Activated CD4-positive, alpha-beta memory T cell treated with anti-CD3 and anti-CD28 coated beads for 36 hours (primary cell): ENCODE measurements around the gene SCT. TPM values are rescaled to one million over a fixed set of nuclear protein-coding genes. Genes with fewer than 3 reads are reported as not detected.

Source experiments
- CTCF ChIA-PET: fragments of 350-600 bp; sonication (Branson Sonifier 250); formaldehyde crosslinking; loops from one replicate; lab custom pipeline; 2021; ENCODE audit warnings: antibody characterized with exemption, inconsistent platforms; lab: Charles Lee
- POLR2A ChIA-PET: fragments of 350-600 bp; sonication (Branson Sonifier 250); formaldehyde crosslinking; loops from one replicate; lab custom pipeline; 2021; ENCODE audit warnings: antibody characterized with exemption; lab: Charles Lee
- DNase-seq: peaks from one replicate; pipeline ENCODE4 v3.0.0-alpha.2; 2020
- H3K27ac Mint-ChIP-seq: one replicate; pipeline ENCODE4 v1.8.0; 2021; ENCODE audit warnings: mixed read lengths
- H3K27me3 Mint-ChIP-seq: one replicate; pipeline ENCODE4 v1.8.0; 2021; ENCODE audit warnings: mixed read lengths
- H3K36me3 Mint-ChIP-seq: one replicate; pipeline ENCODE4 v1.8.0; 2021; ENCODE audit warnings: mixed read lengths
- H3K4me1 Mint-ChIP-seq: one replicate; pipeline ENCODE4 v1.8.0; 2021; ENCODE audit warnings: low read depth, mixed read lengths
- H3K4me3 Mint-ChIP-seq: one replicate; pipeline ENCODE4 v1.8.0; 2021; ENCODE audit warnings: mild to moderate bottlenecking, mixed read lengths
- H3K9me3 Mint-ChIP-seq: one replicate; pipeline ENCODE4 v1.8.0; 2021; ENCODE audit warnings: mixed read lengths
- intact Hi-C: fragments of 100-400 bp; cut with micrococcal nuclease; formaldehyde crosslinking; loops from one replicate; pipeline ENCODE4 v1.15.1; 2023
- total RNA-seq, 2 experiments: library from RNA; stranded (reverse); gene quantifications; one replicate each; pipeline ENCODE4 v1.2.3, GENCODE V29; 2021

SCT gene
- total RNA-seq, 2 experiments from 2014 or later, result not detected

DNA sequence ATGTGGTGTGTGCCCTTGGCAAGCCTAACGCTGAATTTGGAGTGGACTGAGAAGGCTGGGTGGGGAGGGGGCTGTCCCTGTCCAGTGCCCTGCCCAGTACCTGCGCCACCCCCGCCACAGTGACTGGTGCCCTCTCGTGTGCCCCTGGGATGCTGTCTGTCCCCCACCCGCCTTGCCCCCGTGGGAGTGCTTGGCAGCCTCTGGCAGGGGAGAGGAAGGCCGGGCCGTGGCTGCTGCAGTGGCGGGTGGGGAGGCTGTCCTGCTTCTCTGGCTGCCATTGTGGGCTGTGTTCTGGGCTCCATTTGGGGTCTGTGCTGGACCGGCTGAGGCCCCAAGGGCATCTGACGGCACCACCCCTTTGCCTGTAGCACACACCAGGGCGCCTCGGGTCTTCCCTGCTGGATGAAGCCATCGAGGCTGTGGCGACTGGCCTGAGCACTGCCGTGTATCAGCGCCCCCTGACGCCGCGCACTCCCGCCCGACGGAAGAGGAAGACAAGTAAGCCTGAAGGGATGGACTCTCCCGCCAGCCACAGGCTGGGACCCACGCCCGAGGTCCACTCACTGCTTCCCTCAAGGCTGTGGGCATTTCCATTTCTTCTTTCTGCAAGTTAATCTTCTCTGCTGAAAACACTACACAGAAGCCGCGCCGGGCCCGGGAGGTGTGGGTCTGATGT lies 28.8 kb downstream of the SCT start:
- H3K4me1 Mint-ChIP-seq, result peaks cover 8% of the 10 kb centered on the region
- peaks cover 40% of the 10 kb centered on the region for H3K36me3 Mint-ChIP-seq
- ChIA-PET CTCF (no interaction called here), POLR2A (no interaction called here)
- DNase-seq, result no peak
- H3K27me3 Mint-ChIP-seq, result no peaks in the 10 kb centered on the region
- intact Hi-C loops, result no loop called here
- no peak overlapping the region for H3K27ac Mint-ChIP-seq
- H3K4me3 Mint-ChIP-seq, result no peak overlapping the region
- H3K9me3 Mint-ChIP-seq, result no peaks in the 10 kb centered on the region

DNA sequence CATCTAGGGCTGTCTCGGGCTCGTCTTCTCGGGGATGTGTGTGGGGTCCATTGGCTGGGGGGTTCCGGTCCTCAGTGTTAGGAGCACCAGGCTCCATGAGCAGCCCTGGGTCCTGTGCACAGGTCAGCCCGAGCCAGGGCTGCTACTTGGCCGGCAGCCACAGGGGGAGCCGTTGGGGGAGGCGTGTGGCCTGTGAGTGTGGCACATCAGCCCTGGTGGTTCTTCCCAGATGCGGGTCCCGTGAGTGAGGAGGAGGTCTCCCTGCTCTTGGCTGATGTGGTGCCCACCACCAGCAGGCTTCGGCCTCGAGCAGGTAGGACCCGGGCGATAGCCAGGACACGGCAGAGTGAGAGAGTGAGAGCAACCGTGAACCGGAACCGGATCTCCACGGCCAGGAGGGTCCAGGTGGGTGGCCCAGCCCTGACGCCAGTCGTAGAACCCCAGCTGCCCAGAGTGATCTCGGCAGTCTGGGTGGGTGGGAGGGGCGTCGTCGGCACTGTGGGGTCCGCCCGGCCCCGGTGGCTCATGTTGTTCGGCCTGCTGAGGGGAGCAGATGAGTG lies 29.7 kb downstream of the SCT start:
- no peak for DNase-seq
- POLR2A ChIA-PET, result no interaction called here
- Mint-ChIP-seq H3K4me3 (no peak overlapping the region), H3K36me3 (peaks cover 45% of the 10 kb centered on the region), H3K4me1 (peaks cover 8% of the 10 kb centered on the region), H3K27ac (no peak overlapping the region), H3K27me3 (no peaks in the 10 kb centered on the region), H3K9me3 (no peaks in the 10 kb centered on the region)
- intact Hi-C loops, result no loop called here
- CTCF ChIA-PET, result no interaction called here

DNA sequence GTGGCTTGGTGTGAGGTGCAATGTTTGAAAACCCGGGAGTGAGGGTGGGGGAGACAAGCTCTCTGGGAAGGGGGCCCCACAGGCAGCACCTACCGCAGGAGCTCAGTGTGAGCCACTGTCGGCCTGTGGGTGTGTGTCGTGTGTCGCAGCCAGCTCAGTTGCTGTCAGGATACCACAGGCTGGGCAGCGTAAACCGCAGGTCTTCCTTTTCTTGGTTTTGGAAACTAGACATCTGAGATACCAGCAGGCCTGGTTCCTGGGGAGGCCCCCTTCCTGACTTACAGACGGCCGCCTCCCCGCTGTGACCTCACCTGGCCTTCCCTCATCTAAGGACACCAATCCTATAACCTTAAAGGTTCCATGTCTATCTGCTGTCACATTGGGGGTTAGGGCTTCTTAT lies 30.6 kb downstream of the SCT start:
- DNase-seq, result peak; percentile 45
- no peaks in the 10 kb centered on the region for H3K9me3 Mint-ChIP-seq
- intact Hi-C loops, result no loop called here
- H3K27me3 Mint-ChIP-seq, result no peaks in the 10 kb centered on the region
- POLR2A ChIA-PET, result interaction anchor here (0.6 kb wide), 1 partner anchor 145 kb away, joined by 3 read pairs; no protein-coding TSS in a partner anchor
- H3K4me1 Mint-ChIP-seq, result peaks cover 8% of the 10 kb centered on the region
- no peak overlapping the region for H3K4me3 Mint-ChIP-seq
- CTCF ChIA-PET, result no interaction called here
- peak overlapping the region; percentile 38 for H3K27ac Mint-ChIP-seq
- peaks cover 39% of the 10 kb centered on the region for H3K36me3 Mint-ChIP-seq

DNA sequence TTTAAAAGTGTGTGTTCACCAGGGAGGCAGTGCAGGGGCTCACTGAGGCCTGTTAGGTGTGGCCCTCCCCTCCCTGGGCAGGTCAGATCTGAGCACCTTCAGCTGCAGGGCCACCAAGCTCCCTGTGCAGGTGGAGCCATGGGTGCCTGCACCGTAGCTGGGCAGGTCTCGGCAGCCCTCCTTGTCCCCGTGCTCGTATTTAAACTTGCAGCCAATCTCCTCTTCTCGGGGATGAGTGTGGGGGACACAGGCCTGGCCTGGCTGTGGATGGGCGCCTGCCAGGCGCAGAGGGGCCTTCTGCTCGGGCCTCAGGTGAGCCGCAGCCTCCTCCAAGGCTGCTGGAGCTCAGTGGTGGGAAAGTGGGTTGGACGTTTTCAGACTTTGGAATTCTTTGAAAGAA lies 31.6 kb downstream of the SCT start:
- CTCF ChIA-PET, result no interaction called here
- intact Hi-C loops, result no loop called here
- Mint-ChIP-seq H3K9me3 (no peaks in the 10 kb centered on the region), H3K36me3 (peaks cover 41% of the 10 kb centered on the region), H3K27ac (no peak overlapping the region), H3K4me3 (no peak overlapping the region), H3K27me3 (no peaks in the 10 kb centered on the region), H3K4me1 (peaks cover 8% of the 10 kb centered on the region)
- POLR2A ChIA-PET, result no interaction called here
- DNase-seq, result no peak

DNA sequence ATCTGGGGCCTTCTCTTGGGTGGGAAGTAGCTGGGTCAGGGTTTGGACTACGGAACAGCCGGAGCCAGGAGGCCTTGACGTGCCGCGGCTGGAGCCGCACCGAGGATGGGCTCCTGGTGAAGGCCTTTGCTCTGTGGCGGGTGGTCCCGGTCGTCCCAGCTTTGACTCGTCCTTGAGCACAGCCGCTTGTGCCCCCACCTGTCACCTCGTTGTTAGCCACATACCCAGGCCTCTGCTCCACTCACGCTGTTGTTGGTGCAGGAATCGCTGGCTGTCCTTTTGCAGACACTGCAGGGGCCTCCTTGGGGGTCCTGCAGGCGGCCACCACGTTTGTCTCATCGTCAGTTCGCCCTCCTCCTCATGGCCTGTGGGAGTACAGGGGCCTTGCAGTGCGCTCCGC lies 33.6 kb downstream of the SCT start:
- intact Hi-C loops, result no loop called here
- ChIA-PET CTCF (no interaction called here), POLR2A (no interaction called here)
- H3K9me3 Mint-ChIP-seq, result no peaks in the 10 kb centered on the region
- H3K4me1 Mint-ChIP-seq, result peaks cover 10% of the 10 kb centered on the region
- no peak for DNase-seq
- H3K27me3 Mint-ChIP-seq, result no peaks in the 10 kb centered on the region
- peaks cover 46% of the 10 kb centered on the region for H3K36me3 Mint-ChIP-seq
- H3K27ac Mint-ChIP-seq, result no peak overlapping the region
- no peak overlapping the region for H3K4me3 Mint-ChIP-seq

DNA sequence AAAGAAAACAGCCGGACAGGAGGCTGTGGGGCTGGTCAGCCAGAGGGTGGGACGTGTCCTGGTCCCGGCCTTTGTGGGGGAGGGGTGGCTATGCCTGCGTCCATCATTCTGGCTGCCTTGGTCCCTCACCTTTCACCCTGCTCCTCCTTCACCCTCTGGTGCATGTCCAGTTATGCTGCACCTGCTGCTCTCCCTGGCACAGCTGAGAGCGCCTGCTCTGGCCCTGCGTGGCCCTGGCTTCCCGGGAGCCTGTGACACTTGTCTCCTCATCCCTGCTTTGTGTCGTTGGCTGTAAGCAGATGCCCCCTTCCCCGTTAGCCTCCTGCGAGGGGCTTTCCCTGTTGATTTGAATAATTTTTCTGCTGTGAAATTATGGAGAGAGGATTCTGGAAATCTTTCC lies 34.1 kb downstream of the SCT start:
- ChIA-PET CTCF (no interaction called here), POLR2A (no interaction called here)
- Mint-ChIP-seq H3K9me3 (no peaks in the 10 kb centered on the region), H3K4me1 (peaks cover 15% of the 10 kb centered on the region), H3K27ac (no peak overlapping the region), H3K36me3 (peaks cover 47% of the 10 kb centered on the region), H3K4me3 (no peak overlapping the region), H3K27me3 (no peaks in the 10 kb centered on the region)
- intact Hi-C loops, result no loop called here
- no peak for DNase-seq

DNA sequence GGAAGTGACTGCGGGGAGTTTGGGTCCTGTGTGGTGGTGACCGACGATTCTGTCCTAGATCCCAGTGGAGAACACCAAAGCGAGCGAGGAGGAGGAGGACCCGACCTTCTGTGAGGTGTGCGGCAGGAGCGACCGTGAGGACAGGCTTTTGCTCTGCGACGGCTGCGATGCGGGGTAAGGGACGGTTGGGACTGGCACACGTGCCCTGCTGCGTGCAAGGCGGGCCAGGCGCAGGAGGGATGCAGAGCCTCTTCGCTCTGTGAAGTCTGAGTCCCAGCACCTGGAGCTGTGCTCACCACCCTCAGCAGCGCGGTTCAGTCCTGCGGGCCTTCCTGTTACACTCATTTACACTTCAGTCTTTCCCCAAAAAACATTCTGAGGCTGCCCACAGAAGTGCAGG lies 34.5 kb downstream of the SCT start:
- CTCF ChIA-PET, result no interaction called here
- POLR2A ChIA-PET, result no interaction called here
- peaks cover 19% of the 10 kb centered on the region for H3K4me1 Mint-ChIP-seq
- H3K27ac Mint-ChIP-seq, result no peak overlapping the region
- H3K36me3 Mint-ChIP-seq, result peaks cover 48% of the 10 kb centered on the region
- H3K9me3 Mint-ChIP-seq, result no peaks in the 10 kb centered on the region
- no peaks in the 10 kb centered on the region for H3K27me3 Mint-ChIP-seq
- no peak overlapping the region for H3K4me3 Mint-ChIP-seq
- DNase-seq, result no peak
- intact Hi-C loops, result no loop called here

DNA sequence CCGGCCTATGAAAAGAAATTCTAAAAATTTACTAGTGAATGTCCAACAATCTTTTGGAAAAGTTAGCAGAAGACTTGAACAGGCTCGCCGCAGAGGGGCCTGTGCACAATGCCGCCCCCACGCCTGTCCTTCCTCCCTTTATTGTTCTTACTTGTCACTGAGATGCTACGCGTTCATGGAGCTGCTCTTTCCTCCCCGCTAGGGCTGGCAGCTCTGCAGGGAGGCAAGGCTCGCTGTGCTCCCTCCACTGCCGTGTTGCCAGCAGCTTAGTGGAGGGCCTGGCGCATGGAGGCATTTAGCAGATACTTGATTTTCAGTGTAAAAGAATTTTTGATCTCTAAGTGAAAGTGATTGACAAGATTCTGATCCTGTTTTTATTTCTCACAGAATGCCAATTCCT lies 36.0 kb downstream of the SCT start:
- no peak for DNase-seq
- H3K36me3 Mint-ChIP-seq, result peaks cover 45% of the 10 kb centered on the region
- H3K9me3 Mint-ChIP-seq, result no peaks in the 10 kb centered on the region
- H3K27ac Mint-ChIP-seq, result no peak overlapping the region
- intact Hi-C loops, result no loop called here
- no peak overlapping the region for H3K4me3 Mint-ChIP-seq
- CTCF ChIA-PET, result no interaction called here
- no peaks in the 10 kb centered on the region for H3K27me3 Mint-ChIP-seq
- H3K4me1 Mint-ChIP-seq, result peaks cover 20% of the 10 kb centered on the region
- POLR2A ChIA-PET, result no interaction called here

DNA sequence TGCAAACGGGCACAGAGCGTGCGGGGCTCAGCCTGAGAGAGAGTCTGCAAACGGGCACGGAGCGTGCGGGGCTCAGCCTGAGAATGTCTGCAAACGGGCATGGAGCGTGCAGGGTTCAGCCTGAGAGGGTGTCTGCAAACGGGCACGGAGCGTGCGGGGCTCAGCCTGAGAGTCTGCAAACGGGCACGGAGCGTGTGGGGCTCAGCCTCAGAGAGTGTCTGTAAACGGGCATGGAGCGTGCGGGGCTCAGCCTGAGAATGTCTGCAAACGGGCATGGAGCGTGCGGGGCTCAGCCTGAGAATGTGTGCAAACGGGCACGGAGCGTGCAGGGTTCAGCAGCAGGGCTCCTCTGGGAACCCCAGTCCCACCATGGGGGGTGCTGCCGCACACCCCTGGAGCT lies 37.2 kb downstream of the SCT start:
- Mint-ChIP-seq H3K27ac (no peak overlapping the region), H3K4me3 (no peak overlapping the region), H3K27me3 (no peaks in the 10 kb centered on the region), H3K4me1 (peaks cover 18% of the 10 kb centered on the region), H3K9me3 (no peaks in the 10 kb centered on the region), H3K36me3 (peaks cover 44% of the 10 kb centered on the region)
- DNase-seq, result no peak
- POLR2A ChIA-PET, result no interaction called here
- intact Hi-C loops, result no loop called here
- CTCF ChIA-PET, result no interaction called here

DNA sequence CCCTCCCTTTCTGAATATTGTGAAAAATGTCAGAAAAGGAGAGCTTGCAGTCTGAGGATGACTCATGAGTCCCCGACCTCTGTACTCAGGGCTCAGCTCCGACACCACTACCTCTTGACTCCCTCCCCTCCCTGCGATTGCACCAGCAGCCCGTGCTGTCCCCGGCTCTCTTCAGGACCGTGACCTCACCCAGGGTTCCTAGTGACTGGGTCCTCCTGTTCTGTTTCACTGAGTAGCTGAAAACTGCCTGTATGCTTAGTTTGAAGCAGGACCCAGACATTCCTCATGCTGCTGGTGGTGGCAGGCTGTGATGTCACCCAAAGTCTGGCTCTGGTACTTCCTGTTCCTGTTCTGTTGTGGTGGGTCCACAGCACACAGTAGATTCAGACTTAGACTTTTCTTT lies 39.0 kb downstream of the SCT start:
- Mint-ChIP-seq H3K4me3 (peak overlapping the region; percentile 58), H3K27ac (peak overlapping the region; percentile 97), H3K9me3 (no peaks in the 10 kb centered on the region), H3K27me3 (no peaks in the 10 kb centered on the region), H3K36me3 (peaks cover 35% of the 10 kb centered on the region), H3K4me1 (peaks cover 18% of the 10 kb centered on the region)
- CTCF ChIA-PET, result interaction anchor here (0.6 to 1.2 kb wide), 4 partner anchors 31 to 107 kb away, joined by 3 to 6 read pairs (median 4); partner anchors contain the start of genes DEAF1 and TMEM80
- intact Hi-C loops, result no loop called here
- POLR2A ChIA-PET, result interaction anchor here (0.8 to 2.0 kb wide), 4 partner anchors 12 to 138 kb away, joined by 3 to 6 read pairs (median 3); partner anchors contain the start of gene HRAS
- peak; percentile 84 for DNase-seq

DNA sequence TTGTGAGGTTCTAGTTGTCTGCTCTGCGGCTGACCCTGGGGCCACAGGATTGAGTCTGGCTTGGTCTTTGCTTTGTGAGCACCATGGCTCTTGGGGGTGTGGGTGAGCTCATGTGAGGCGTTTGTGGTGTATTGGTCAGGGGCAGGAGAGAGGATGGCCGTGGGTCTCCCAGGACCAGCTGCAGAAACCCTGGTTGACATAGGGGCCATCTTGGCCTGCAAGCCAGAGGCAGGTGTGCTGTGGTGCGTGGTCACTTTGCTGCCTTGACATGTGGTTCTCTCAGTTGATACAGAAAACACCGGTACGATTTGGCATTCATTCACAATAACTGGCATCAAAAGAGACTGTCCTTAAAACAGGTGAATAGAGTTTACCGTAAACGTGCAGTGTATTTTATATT lies 39.4 kb downstream of the SCT start:
- DNase-seq, result no peak
- ChIA-PET POLR2A (interaction anchor here (0.8 to 2.0 kb wide), 4 partner anchors 12 to 138 kb away, joined by 3 to 6 read pairs (median 3); partner anchors contain the start of gene HRAS), CTCF (interaction anchor here (0.9 to 1.2 kb wide), 3 partner anchors 30 to 108 kb away, joined by 4 to 6 read pairs (median 5); partner anchors contain the start of genes DEAF1 and TMEM80)
- Mint-ChIP-seq H3K9me3 (no peaks in the 10 kb centered on the region), H3K4me3 (peak overlapping the region; percentile 58), H3K27me3 (no peaks in the 10 kb centered on the region), H3K4me1 (peaks cover 18% of the 10 kb centered on the region), H3K36me3 (peaks cover 34% of the 10 kb centered on the region), H3K27ac (peak overlapping the region; percentile 97)
- intact Hi-C loops, result no loop called here

DNA sequence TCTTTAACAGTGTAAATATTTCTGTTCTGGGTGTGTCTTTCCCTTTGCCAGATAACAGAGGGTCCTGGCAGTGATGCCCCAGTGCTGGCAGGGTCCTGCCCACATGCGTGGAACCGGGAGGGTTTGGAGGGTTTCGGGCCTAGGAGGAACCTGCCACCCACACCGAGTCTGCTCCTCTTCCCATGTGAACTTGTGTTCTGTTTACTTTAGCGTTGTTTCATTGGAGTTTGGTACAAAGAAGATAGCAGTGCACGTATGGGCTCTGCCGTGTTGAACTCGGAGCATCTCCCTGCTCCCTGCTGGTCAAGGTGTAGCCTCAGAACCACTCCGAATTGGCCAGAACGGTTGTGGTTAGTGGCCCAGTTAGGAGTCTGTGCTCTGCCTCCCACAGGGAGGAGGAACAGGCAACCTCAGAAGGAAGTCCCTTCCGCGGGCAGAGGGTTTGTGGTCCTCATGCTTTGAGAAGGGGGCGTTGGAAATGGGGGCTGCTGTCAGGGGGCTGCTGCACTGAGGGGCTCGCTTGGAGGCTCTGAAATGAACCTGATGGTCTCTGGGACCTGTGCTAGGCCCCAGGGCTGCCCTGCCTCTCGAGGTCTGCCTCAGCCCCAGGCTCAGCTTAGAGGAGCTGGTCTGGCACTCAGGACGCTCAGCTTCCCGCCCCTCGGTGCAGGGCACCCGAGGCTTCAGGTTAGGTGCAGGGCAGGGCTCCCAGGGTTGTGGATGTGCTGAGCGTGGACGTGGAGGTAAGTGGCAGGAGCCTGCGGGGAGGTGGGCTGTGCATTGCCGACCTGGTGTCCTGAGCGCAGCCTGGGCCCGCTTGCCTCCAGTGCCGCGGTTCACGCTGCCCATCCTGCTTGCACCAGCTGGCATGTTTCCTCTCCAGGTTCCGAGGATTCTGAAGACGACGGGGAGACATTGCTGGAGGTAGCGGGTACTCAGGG lies 40.3 kb downstream of the SCT start:
- peak overlapping the region; percentile 97 for H3K27ac Mint-ChIP-seq
- H3K27me3 Mint-ChIP-seq, result no peaks in the 10 kb centered on the region
- POLR2A ChIA-PET, result interaction anchor here (1.5 to 2.0 kb wide), 2 partner anchors 11 to 18 kb away, joined by 3 to 6 read pairs; no protein-coding TSS in a partner anchor
- peaks cover 33% of the 10 kb centered on the region for H3K36me3 Mint-ChIP-seq
- intact Hi-C loops, result no loop called here
- H3K4me1 Mint-ChIP-seq, result peaks cover 18% of the 10 kb centered on the region
- no peak for DNase-seq
- CTCF ChIA-PET, result no interaction called here
- H3K4me3 Mint-ChIP-seq, result no peak overlapping the region
- no peaks in the 10 kb centered on the region for H3K9me3 Mint-ChIP-seq
